Osteoblast (primary cell): ENCODE measurements around the gene UCHL1. TPM values are rescaled to one million over a fixed set of nuclear protein-coding genes. Genes with fewer than 3 reads are reported as not detected.
"Not testable (repeated sequence)": the region's sequence is repeated elsewhere in the genome, so short reads cannot be mapped to it uniquely, and the experiment has no call there.

Source experiments
- DNase-seq: peaks from one replicate; pipeline ENCODE4 v3.0.0; 2011; ENCODE audit warnings: low spot score, mixed read lengths; ENCODE audit not compliant: insufficient read length; ENCODE audit errors: missing footprints
- H2AFZ ChIP-seq: 2 replicates; pipeline ENCODE4 v1.6.0; 2011; ENCODE audit warnings: mild to moderate bottlenecking, low read length
- H3K27ac ChIP-seq: 2 replicates; pipeline ENCODE4 v1.5.1; 2011; ENCODE audit warnings: mild to moderate bottlenecking, low read depth, low read length, moderate library complexity
- H3K27me3 ChIP-seq: 2 replicates; pipeline ENCODE4 v1.6.0; 2012; ENCODE audit warnings: mild to moderate bottlenecking, control low read depth, inconsistent platforms, low read length, moderate library complexity; ENCODE audit not compliant: insufficient read depth
- H3K36me3 ChIP-seq: 2 replicates; pipeline ENCODE4 v1.5.1; 2011; ENCODE audit warnings: mild to moderate bottlenecking, low read length, control low read depth, moderate library complexity; ENCODE audit not compliant: insufficient read depth
- H3K4me1 ChIP-seq: 2 replicates; pipeline ENCODE4 v1.5.1; 2011; ENCODE audit warnings: mild to moderate bottlenecking, low read length, control low read depth, moderate library complexity; ENCODE audit not compliant: insufficient read depth
- H3K4me2 ChIP-seq: 2 replicates; pipeline ENCODE4 v1.6.0; 2011; ENCODE audit warnings: mild to moderate bottlenecking, low read length; ENCODE audit not compliant: insufficient read depth
- H3K4me3 ChIP-seq: fragments of 200-600 bp; sonication (generic); 3 replicates; pipeline ENCODE4 v1.5.1; 2012; ENCODE audit warnings: mild to moderate bottlenecking, low read length, inconsistent platforms; ENCODE audit not compliant: insufficient read depth
- H3K79me2 ChIP-seq: 2 replicates; pipeline ENCODE4 v1.6.0; 2012; ENCODE audit warnings: mild to moderate bottlenecking, low read length, control low read depth, inconsistent platforms; ENCODE audit not compliant: insufficient read depth
- H3K9me3 ChIP-seq: 2 replicates; pipeline ENCODE4 v1.5.1; 2011; ENCODE audit warnings: low read depth, low read length, control low read depth
- H4K20me1 ChIP-seq: 2 replicates; pipeline ENCODE4 v1.6.0; 2012; ENCODE audit warnings: mild to moderate bottlenecking, low read length, control low read depth; ENCODE audit not compliant: insufficient read depth
- small RNA-seq: library from RNA; depleted of rRNA; stranded (forward); fragments of <200 nt; gene quantifications from one replicate; pipeline ENCODE3, GENCODE V24; 2012
- total RNA-seq: library from RNA; depleted of rRNA; stranded (reverse); fragments of >200 nt; gene quantifications from 2 replicates; pipeline ENCODE4 v1.2.3, GENCODE V29; 2012
- TF ChIP-seq, protein P1 (sequence below): IDR thresholded peaks from 2 replicates; pipeline ENCODE4 v1.5.1; 2011; ENCODE audit warnings: mild to moderate bottlenecking, low read depth, low read length, moderate library complexity; ENCODE audit errors: extremely low read depth

The UCHL1 gene
- total RNA-seq, 1 donor: 348 TPM

DNA sequence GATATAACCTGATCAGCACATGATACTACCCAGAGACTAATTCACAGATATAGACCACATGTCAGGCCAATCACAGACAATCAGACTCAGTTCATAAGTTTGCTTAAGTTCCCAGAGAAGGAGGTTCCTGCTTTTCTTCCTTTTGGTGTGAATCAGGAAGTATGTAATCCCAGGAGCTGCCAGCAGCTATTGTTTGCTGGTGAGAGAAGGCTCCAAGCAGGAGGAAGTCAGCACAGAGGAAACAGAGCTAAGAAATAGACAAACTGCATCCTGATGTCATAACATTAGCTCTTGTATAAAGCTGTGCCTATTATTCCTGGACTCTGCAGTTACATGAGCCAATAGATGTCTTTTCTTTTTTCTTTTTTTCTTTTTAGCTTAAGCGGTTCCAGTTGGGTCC, 50.9 kb downstream of the UCHL1 start:
- no peaks in the 10 kb centered on the region for H3K4me1 ChIP-seq
- no peak overlapping the region for H3K27ac ChIP-seq
- no peak for DNase-seq
- no peaks in the 10 kb centered on the region for H4K20me1 ChIP-seq
- no peaks in the 10 kb centered on the region for H3K9me3 ChIP-seq
- H3K36me3 ChIP-seq: no peaks in the 10 kb centered on the region
- H3K4me3 ChIP-seq: no peak overlapping the region
- H3K27me3 ChIP-seq: no peaks in the 10 kb centered on the region
- H3K79me2 ChIP-seq: no peaks in the 10 kb centered on the region
- TF ChIP-seq, protein P1, sequence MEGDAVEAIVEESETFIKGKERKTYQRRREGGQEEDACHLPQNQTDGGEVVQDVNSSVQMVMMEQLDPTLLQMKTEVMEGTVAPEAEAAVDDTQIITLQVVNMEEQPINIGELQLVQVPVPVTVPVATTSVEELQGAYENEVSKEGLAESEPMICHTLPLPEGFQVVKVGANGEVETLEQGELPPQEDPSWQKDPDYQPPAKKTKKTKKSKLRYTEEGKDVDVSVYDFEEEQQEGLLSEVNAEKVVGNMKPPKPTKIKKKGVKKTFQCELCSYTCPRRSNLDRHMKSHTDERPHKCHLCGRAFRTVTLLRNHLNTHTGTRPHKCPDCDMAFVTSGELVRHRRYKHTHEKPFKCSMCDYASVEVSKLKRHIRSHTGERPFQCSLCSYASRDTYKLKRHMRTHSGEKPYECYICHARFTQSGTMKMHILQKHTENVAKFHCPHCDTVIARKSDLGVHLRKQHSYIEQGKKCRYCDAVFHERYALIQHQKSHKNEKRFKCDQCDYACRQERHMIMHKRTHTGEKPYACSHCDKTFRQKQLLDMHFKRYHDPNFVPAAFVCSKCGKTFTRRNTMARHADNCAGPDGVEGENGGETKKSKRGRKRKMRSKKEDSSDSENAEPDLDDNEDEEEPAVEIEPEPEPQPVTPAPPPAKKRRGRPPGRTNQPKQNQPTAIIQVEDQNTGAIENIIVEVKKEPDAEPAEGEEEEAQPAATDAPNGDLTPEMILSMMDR: no peak
- H3K4me2 ChIP-seq: no peak overlapping the region
- no peak overlapping the region for H2AFZ ChIP-seq

DNA sequence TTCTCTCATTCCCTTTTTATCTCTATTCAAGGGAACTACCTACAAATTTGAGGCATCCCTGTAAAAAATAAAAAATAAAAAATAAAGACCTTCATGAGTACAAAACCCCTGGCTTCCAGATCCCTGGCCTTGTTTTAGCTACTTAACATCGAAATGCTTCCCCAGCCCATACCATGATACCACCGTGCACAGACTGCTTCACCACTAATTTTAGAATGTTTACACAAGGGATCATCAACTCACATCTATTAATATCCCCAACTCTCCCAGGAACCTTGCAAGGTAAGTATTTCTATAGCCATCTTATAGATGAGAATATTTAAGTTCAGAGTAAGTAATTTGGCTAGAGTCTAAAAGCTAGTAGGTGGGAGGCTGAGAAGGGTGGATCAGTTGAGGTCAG, 51.7 kb downstream of the UCHL1 start:
- TF ChIP-seq, protein P1: no peak
- Histone ChIP-seq H3K4me1 (no peaks in the 10 kb centered on the region), H3K27ac (no peak overlapping the region)

DNA sequence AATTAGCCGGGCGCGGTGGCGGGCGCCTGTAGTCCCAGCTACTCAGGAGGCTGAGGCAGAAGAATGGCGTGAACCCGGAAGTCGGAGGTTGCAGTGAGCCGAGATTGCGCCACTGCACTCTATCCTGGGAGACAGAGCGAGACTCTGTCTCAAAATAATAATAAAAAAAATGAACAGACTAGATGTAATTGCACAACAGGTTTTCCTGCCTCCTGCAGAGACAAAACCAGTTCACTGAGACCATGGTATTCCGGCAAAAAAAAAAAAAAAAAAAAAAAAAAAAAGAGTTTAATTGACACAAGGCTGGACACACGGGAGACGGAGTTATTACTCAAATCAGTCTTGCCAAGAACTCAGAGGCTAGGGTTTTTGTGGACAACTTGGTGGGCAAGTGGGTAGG, 58.7 kb downstream of the UCHL1 start:
- not testable (repeated sequence) for H4K20me1 ChIP-seq, H3K9me3 ChIP-seq, H2AFZ ChIP-seq, H3K36me3 ChIP-seq, H3K27ac ChIP-seq, H3K79me2 ChIP-seq, H3K4me3 ChIP-seq, H3K27me3 ChIP-seq, H3K4me1 ChIP-seq, DNase-seq, H3K4me2 ChIP-seq

More for the DNA sequence above, 51.7 kb downstream of the UCHL1 start:
- no peak overlapping the region for H2AFZ ChIP-seq
- no peaks in the 10 kb centered on the region for H4K20me1 ChIP-seq
- H3K36me3 ChIP-seq: no peaks in the 10 kb centered on the region
- H3K4me2 ChIP-seq: no peak overlapping the region
- no peak overlapping the region for H3K4me3 ChIP-seq
- H3K79me2 ChIP-seq: no peaks in the 10 kb centered on the region
- DNase-seq: no peak
- no peaks in the 10 kb centered on the region for H3K27me3 ChIP-seq
- no peaks in the 10 kb centered on the region for H3K9me3 ChIP-seq

DNA sequence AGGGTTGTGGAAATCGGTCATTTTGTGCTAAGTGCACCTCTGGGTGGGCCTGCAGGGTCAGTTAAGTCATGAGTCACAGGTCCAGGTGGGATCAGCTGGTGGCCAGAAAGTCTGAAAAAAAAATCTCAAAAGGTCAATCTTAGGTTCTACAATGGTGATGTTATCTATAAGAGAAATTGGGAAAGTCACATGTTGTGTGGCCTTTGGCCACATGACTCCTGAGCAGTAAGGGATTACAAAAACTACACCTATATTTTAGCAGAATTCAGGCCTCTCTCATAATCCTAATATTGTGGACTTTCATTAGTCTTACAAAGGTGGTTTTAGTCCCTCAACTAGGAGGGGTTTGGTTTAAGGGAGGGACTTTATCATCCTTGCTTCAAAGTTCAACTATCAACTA, 59.1 kb downstream of the UCHL1 start:
- TF ChIP-seq, protein P1: no peak
- no peak overlapping the region for H2AFZ ChIP-seq
- H3K79me2 ChIP-seq: no peaks in the 10 kb centered on the region
- no peaks in the 10 kb centered on the region for H3K9me3 ChIP-seq
- H3K27me3 ChIP-seq: no peaks in the 10 kb centered on the region
- H3K4me3 ChIP-seq: no peak overlapping the region
- H3K36me3 ChIP-seq: no peaks in the 10 kb centered on the region
- no peak overlapping the region for H3K4me2 ChIP-seq
- no peak for DNase-seq
- H3K4me1 ChIP-seq: no peaks in the 10 kb centered on the region
- no peak overlapping the region for H3K27ac ChIP-seq
- no peaks in the 10 kb centered on the region for H4K20me1 ChIP-seq

Small RNAs within 50 kb of the gene (small RNA-seq; reads per million reads assigned to genes)
- not detected for gene RF00019

Other genes with a start within 250 kb of the UCHL1 start
- 89.0 and 92.3 TPM in 2 replicates for gene APBB2, start 42.4 kb upstream of the UCHL1 start, total RNA-seq